Measurements from ENCODE around the gene BOLL. TPM values are rescaled to one million over a fixed set of nuclear protein-coding genes. Genes with fewer than 3 reads are reported as not detected.

Gene BOLL
- total RNA-seq, 1 experiment from 2014 or later: not detected

GRCh38 chr2:197779261-197779660 is 5.9 kb downstream of the BOLL start:
- no peak overlapping the region for H3K4me2 ChIP-seq (ENCODE audit: insufficient read depth, insufficient read length, low read length)
- H2BK15ac ChIP-seq (ENCODE audit: low read depth, low read length): no peak overlapping the region
- H3K4me1 ChIP-seq (ENCODE audit: insufficient read depth, low read length): no peaks in the 10 kb centered on the region
- H3K18ac ChIP-seq (ENCODE audit: insufficient read length, low read depth, low read length): no peak overlapping the region
- no peak for DNase-seq
- H4K20me1 ChIP-seq (ENCODE audit: control insufficient read depth, insufficient read depth, insufficient read length): no peaks in the 10 kb centered on the region
- no peaks in the 10 kb centered on the region for H3K23me2 ChIP-seq (ENCODE audit: insufficient read length, low read depth, low read length, poor library complexity, severe bottlenecking)
- no peak overlapping the region for H4K8ac ChIP-seq (replicated peaks; ENCODE audit: insufficient read length, low read depth, low read length)
- no peak overlapping the region for H3T11ph ChIP-seq (ENCODE audit: low read length)
- Mint-ChIP-seq H3K36me3 (ENCODE audit: insufficient read depth in 1 of 3, low read depth in 3 of 3) (no peaks in the 10 kb centered on the region), H3K27me3 (ENCODE audit: low read depth) (peaks cover 4% of the 10 kb centered on the region), H3K4me3 (no peak overlapping the region), H3K4me1 (no peaks in the 10 kb centered on the region), H3K9me3 (no peaks in the 10 kb centered on the region), H3K27ac (no peak overlapping the region)
- H3K9ac ChIP-seq (ENCODE audit: extremely low read depth, insufficient read length, low read length): no peak overlapping the region
- no peak overlapping the region for H2AFZ ChIP-seq (ENCODE audit: low read length)
- no peaks in the 10 kb centered on the region for H3K79me1 ChIP-seq (ENCODE audit: insufficient read depth, low read depth, low read length, poor library complexity, severe bottlenecking)
- H3K27ac ChIP-seq (ENCODE audit: insufficient read length, low read depth, low read length): no peak overlapping the region
- no peak overlapping the region for H2BK120ac ChIP-seq (ENCODE audit: low read depth, low read length, poor library complexity, severe bottlenecking)
- H3K23ac ChIP-seq (ENCODE audit: insufficient read length, low read depth, low read length): no peak overlapping the region
- no peak overlapping the region for H2AK5ac ChIP-seq (ENCODE audit: insufficient read length, low read length)
- no peak overlapping the region for H4K5ac ChIP-seq (ENCODE audit: insufficient read length, low read depth, low read length)
- H3K14ac ChIP-seq (ENCODE audit: insufficient read depth, low read length): no peak overlapping the region
- H2BK12ac ChIP-seq (ENCODE audit: insufficient read length, low read depth, low read length): no peak overlapping the region
- TF ChIP-seq CTCF (conservative IDR thresholded peaks at IDR 0.05): no peak
- no peak overlapping the region for H4K91ac ChIP-seq (ENCODE audit: insufficient read length, low read depth, low read length)
- no peaks in the 10 kb centered on the region for H3K27me3 ChIP-seq (ENCODE audit: insufficient read depth, low read length)
- H3K79me2 ChIP-seq (ENCODE audit: insufficient read depth, low read length): no peaks in the 10 kb centered on the region
- H2BK20ac ChIP-seq (ENCODE audit: low read depth, low read length, poor library complexity, severe bottlenecking): no peak overlapping the region
- H3K56ac ChIP-seq (ENCODE audit: insufficient read length, low read depth, low read length): no peak overlapping the region
- no peak overlapping the region for H2BK5ac ChIP-seq (ENCODE audit: insufficient read length, low read length)
- H3K9me3 ChIP-seq (ENCODE audit: control insufficient read depth, low read depth, low read length): no peaks in the 10 kb centered on the region
- no peak overlapping the region for H3K4ac ChIP-seq (ENCODE audit: low read depth, low read length)

Data from H9 (cell line).